GM19467 (cell line): Measurements from ENCODE around the gene SNCB.
A peak's percentile ranks its signal among the peaks of the same experiment; 100 is the strongest.

Experiments
- ATAC-seq: cut with Tn5 transposase; IDR thresholded peaks from one replicate; pipeline ENCODE4 v1.9.1; 2021; ENCODE audit warnings: mild to moderate bottlenecking, moderate library complexity; ENCODE audit not compliant: unreplicated experiment

SNCB gene

GRCh38 chr5:176629853-176630680, at the start of gene SNCB, which contains the start of gene EIF4E1B:
TSS of gene SNCB (minus strand) at chr5:176630534. CDS start at chr5:176629654, 880 bp downstream.
TSS of gene EIF4E1B (plus strand) at chr5:176630675. CDS start at chr5:176642788, 12,113 bp downstream.
- ATAC-seq, result no peak

GRCh38 chr5:176679365-176680225, 49.3 kb upstream of the SNCB start:
- no peak for ATAC-seq

GRCh38 chr5:176678584-176678983, 48.2 kb upstream of the SNCB start:
- no peak for ATAC-seq

GRCh38 chr5:176677209-176677939, 47.0 kb upstream of the SNCB start:
- no peak for ATAC-seq

- ATAC-seq, result peak; percentile 74
Observed at GRCh38 chr5:176676361-176676824, 46.1 kb upstream of the SNCB start.

- no peak for ATAC-seq
Observed at GRCh38 chr5:176675676-176676360, 45.5 kb upstream of the SNCB start.

GRCh38 chr5:176674799-176675198, 44.5 kb upstream of the SNCB start:
- no peak for ATAC-seq

GRCh38 chr5:176673651-176674583, 43.6 kb upstream of the SNCB start:
- no peak for ATAC-seq

GRCh38 chr5:176671890-176672747, 41.8 kb upstream of the SNCB start:
- ATAC-seq, result no peak

- no peak for ATAC-seq
Observed at GRCh38 chr5:176671399-176671798, 41.1 kb upstream of the SNCB start.

- no peak for ATAC-seq
Observed at GRCh38 chr5:176670449-176670848, 40.1 kb upstream of the SNCB start.

- no peak for ATAC-seq
Observed at GRCh38 chr5:176667637-176668036, 37.3 kb upstream of the SNCB start.

- ATAC-seq, result no peak
Observed at GRCh38 chr5:176665517-176665916, 35.2 kb upstream of the SNCB start.

- ATAC-seq, result no peak
Observed at GRCh38 chr5:176664886-176665285, 34.6 kb upstream of the SNCB start.

GRCh38 chr5:176664479-176664878, 34.1 kb upstream of the SNCB start:
- ATAC-seq, result no peak

GRCh38 chr5:176663566-176663965, 33.2 kb upstream of the SNCB start:
- no peak for ATAC-seq

GRCh38 chr5:176662371-176663333, 32.3 kb upstream of the SNCB start:
- no peak for ATAC-seq
